Measurements from ENCODE around the gene CMTM1. TPM values are rescaled to one million over a fixed set of nuclear protein-coding genes. Genes with fewer than 3 reads are reported as not detected.

The CMTM1 gene
- total RNA-seq, 1 donor from 2014 or later = 0.95 TPM

DNA sequence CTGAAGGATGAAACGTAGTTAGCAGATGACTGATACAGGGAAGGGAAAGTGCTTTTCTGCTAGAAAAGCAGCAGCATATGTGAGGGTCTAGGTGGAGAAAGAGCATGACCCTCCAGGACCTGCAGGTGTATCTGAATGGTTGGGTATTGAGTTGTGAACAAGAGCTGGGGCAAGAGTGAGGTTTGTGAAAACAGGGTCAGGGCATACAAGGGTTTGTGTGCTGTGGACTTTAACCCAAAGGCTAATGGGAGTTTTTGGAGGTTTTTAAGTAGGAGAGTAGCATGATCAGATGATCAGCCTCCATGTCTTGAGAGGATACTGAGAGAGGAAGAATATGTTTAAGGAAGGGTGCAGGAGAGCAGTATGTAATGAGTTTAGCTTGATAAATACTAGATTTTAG, 6.1 kb upstream of the CMTM1 start:
- Mint-ChIP-seq H3K4me1 (peaks cover 23% of the 10 kb centered on the region), H3K27ac (no peak overlapping the region), H3K36me3 (ENCODE audit: low read depth) (peaks cover 56% of the 10 kb centered on the region), H3K27me3 (no peaks in the 10 kb centered on the region), H3K4me3 (no peak overlapping the region), H3K9me3 (no peaks in the 10 kb centered on the region)
- TF ChIP-seq, protein P1, sequence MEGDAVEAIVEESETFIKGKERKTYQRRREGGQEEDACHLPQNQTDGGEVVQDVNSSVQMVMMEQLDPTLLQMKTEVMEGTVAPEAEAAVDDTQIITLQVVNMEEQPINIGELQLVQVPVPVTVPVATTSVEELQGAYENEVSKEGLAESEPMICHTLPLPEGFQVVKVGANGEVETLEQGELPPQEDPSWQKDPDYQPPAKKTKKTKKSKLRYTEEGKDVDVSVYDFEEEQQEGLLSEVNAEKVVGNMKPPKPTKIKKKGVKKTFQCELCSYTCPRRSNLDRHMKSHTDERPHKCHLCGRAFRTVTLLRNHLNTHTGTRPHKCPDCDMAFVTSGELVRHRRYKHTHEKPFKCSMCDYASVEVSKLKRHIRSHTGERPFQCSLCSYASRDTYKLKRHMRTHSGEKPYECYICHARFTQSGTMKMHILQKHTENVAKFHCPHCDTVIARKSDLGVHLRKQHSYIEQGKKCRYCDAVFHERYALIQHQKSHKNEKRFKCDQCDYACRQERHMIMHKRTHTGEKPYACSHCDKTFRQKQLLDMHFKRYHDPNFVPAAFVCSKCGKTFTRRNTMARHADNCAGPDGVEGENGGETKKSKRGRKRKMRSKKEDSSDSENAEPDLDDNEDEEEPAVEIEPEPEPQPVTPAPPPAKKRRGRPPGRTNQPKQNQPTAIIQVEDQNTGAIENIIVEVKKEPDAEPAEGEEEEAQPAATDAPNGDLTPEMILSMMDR (IDR thresholded peaks at IDR 0.05) = no peak
- no peak for ATAC-seq (ENCODE audit: low read depth)
- intact Hi-C loops (cut with micrococcal nuclease) = loop anchor here (5.0 kb wide), 1 partner anchor 167 kb away; no protein-coding TSS in a partner anchor
- DNase-seq = no peak
- ChIA-PET CTCF (interaction anchor here (1.1 to 1.3 kb wide), 2 partner anchors 48 to 51 kb away, joined by 3 to 5 read pairs; no protein-coding TSS in a partner anchor), POLR2A (no interaction called here)

DNA sequence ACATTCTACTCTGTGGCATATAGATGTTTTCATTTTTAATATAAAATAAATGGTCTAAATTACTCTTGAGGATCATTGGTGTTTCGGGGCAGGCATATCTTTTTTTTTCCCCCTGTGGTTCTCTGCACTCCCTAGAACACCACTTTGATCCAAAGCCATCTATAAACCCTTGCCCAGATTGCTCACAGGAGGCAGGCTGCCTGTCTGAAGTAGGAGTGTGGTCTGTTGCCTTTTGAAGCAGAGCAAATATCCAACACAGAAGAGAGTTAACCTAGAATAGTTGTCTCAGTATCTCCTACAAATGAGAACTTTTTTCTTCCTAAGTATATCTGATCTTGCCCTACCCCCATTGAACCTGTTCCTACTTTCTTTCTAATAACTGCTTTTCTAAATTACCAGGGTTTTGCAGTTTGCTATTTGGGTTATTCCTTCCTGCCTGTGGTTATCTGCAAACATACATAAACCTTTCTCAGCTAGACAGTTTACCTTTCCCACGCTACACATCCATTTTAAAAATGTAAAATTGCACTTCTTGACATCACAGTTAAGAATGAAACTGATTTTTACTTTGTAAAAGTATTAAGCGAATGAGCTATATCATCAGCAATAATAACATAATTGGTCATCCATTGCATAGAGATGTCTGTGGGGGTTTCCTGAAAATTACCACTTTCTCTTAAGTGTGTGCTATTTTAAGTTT, 4.7 kb upstream of the CMTM1 start:
- H3K27ac Mint-ChIP-seq = no peak overlapping the region
- no peak for DNase-seq
- H3K9me3 Mint-ChIP-seq = no peaks in the 10 kb centered on the region
- POLR2A ChIA-PET = no interaction called here
- peaks cover 57% of the 10 kb centered on the region for H3K36me3 Mint-ChIP-seq (ENCODE audit: low read depth)
- intact Hi-C loops (cut with micrococcal nuclease) = loop anchor here (2.0 to 5.0 kb wide), 3 partner anchors 43 to 179 kb away; partner anchors contain the start of gene CMTM3
- TF ChIP-seq, protein P1 (IDR thresholded peaks at IDR 0.05) = no peak
- peaks cover 12% of the 10 kb centered on the region for H3K4me1 Mint-ChIP-seq
- CTCF ChIA-PET = interaction anchor here (0.7 to 2.3 kb wide), 4 partner anchors 9 to 306 kb away, joined by 3 to 9 read pairs (median 6); partner anchors contain the start of gene CKLF
- no peak overlapping the region for H3K4me3 Mint-ChIP-seq
- no peak for ATAC-seq (ENCODE audit: low read depth)
- no peaks in the 10 kb centered on the region for H3K27me3 Mint-ChIP-seq

DNA sequence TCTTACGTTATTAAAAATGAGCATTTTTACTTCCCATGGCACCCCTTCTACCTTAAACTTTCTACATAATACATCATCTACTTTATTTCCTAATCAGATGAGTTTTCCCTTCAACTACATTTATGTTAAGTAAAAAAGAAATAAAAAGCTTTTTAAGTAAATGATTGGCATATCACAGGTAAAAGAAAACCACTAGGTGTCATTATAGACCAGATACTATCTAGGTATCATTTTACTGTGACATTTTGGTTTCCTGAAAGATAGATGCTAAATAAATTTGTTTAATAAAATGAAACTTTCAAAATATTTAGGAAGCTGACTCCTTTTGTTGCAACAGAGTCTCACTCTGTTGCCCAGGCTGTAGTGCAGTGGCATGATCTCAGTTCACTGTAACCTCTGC, 3.8 kb upstream of the CMTM1 start:
- peaks cover 12% of the 10 kb centered on the region for H3K4me1 Mint-ChIP-seq
- no peak for ATAC-seq (ENCODE audit: low read depth)
- ChIA-PET CTCF (interaction anchor here (0.9 to 2.3 kb wide), 10 partner anchors 9 to 306 kb away, joined by 3 to 9 read pairs (median 3); partner anchors contain the start of gene CKLF), POLR2A (interaction anchor here (0.7 kb wide), 1 partner anchor 10 kb away, joined by 3 read pairs; the partner anchor contains the start of gene CKLF)
- DNase-seq = no peak
- no peak overlapping the region for H3K4me3 Mint-ChIP-seq
- TF ChIP-seq, protein P1 (IDR thresholded peaks at IDR 0.05) = no peak
- H3K9me3 Mint-ChIP-seq = no peaks in the 10 kb centered on the region
- intact Hi-C loops (cut with micrococcal nuclease) = loop anchor here (2.0 to 5.0 kb wide), 3 partner anchors 42 to 178 kb away; partner anchors contain the start of gene CMTM3
- peaks cover 63% of the 10 kb centered on the region for H3K36me3 Mint-ChIP-seq (ENCODE audit: low read depth)
- no peak overlapping the region for H3K27ac Mint-ChIP-seq
- H3K27me3 Mint-ChIP-seq = no peaks in the 10 kb centered on the region

DNA sequence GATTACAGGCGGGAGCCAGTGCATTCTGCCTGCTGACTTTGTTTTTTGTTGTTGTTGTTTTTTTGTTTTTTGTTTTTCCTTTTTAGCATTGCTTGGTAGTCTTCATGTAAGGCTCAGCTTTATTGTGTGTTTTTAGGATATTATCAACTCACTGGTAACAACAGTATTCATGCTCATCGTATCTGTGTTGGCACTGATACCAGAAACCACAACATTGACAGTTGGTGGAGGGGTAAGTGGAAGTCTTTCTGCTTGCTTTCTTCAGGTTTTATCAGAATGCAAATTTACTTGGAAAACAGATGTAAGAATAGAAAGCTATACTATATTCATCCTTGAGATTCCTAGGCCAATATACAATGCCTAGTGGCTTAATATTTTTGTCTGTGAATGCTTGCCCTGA, 3.3 kb upstream of the CMTM1 start:
- Mint-ChIP-seq H3K4me3 (no peak overlapping the region), H3K27me3 (no peaks in the 10 kb centered on the region), H3K4me1 (peaks cover 12% of the 10 kb centered on the region), H3K36me3 (ENCODE audit: low read depth) (peaks cover 63% of the 10 kb centered on the region), H3K9me3 (no peaks in the 10 kb centered on the region), H3K27ac (no peak overlapping the region)
- no peak for DNase-seq
- intact Hi-C loops (cut with micrococcal nuclease) = loop anchor here (2.0 to 5.0 kb wide), 3 partner anchors 42 to 178 kb away; partner anchors contain the start of gene CMTM3
- ChIA-PET POLR2A (interaction anchor here (0.7 kb wide), 1 partner anchor 10 kb away, joined by 3 read pairs; the partner anchor contains the start of gene CKLF), CTCF (interaction anchor here (0.9 to 2.3 kb wide), 10 partner anchors 9 to 305 kb away, joined by 3 to 9 read pairs (median 3); partner anchors contain the start of gene CKLF)
- ATAC-seq (ENCODE audit: low read depth) = no peak
- TF ChIP-seq, protein P1 (IDR thresholded peaks at IDR 0.05) = no peak
